T-helper 1 cell (primary cell): ENCODE measurements around the gene ADARB2.
"Not testable (repeated sequence)": the region's sequence is repeated elsewhere in the genome, so short reads cannot be mapped to it uniquely, and the experiment has no call there.

Source experiments
- DNase-seq, 5 donors: peaks; one replicate each; pipeline ENCODE4 v3.0.0-alpha.2; 2012 to 2020

ADARB2 gene

GRCh38 chr10:1335642-1336041, 401.7 kb downstream of the ADARB2 start:
- no peak for DNase-seq

- no peak for DNase-seq
These were observed 403.3 kb downstream of the ADARB2 start for GRCh38 chr10:1333981-1334380.

- no peak for DNase-seq
These were observed 405.8 kb downstream of the ADARB2 start for GRCh38 chr10:1331560-1331959.

GRCh38 chr10:1329622-1330021, 407.7 kb downstream of the ADARB2 start:
- no peak for DNase-seq

- no peak for DNase-seq
These were observed 408.2 kb downstream of the ADARB2 start for GRCh38 chr10:1328981-1329614.

- DNase-seq: no peak
These were observed 409.0 kb downstream of the ADARB2 start for GRCh38 chr10:1328161-1328823.

- DNase-seq: no peak
These were observed 409.6 kb downstream of the ADARB2 start for GRCh38 chr10:1327759-1328158.

- DNase-seq: not testable (repeated sequence)
These were observed 410.8 kb downstream of the ADARB2 start for GRCh38 chr10:1326514-1326913.

GRCh38 chr10:1324903-1325302, 412.4 kb downstream of the ADARB2 start:
- DNase-seq: no peak

- peak in 1 of 5 donors; percentile 48 for DNase-seq
These were observed 413.4 kb downstream of the ADARB2 start for GRCh38 chr10:1323951-1324350.

- peak in 1 of 5 donors; percentile 3 for DNase-seq
These were observed 416.5 kb downstream of the ADARB2 start for GRCh38 chr10:1320739-1321320.

- no peak for DNase-seq
These were observed 420.5 kb downstream of the ADARB2 start for GRCh38 chr10:1316809-1317143.

- no peak for DNase-seq
These were observed 421.1 kb downstream of the ADARB2 start for GRCh38 chr10:1316121-1316808.

- DNase-seq: no peak
These were observed 422.1 kb downstream of the ADARB2 start for GRCh38 chr10:1315178-1315577.

GRCh38 chr10:1311726-1312125, 425.6 kb downstream of the ADARB2 start:
- no peak for DNase-seq

GRCh38 chr10:1310271-1310789, 427.0 kb downstream of the ADARB2 start:
- no peak for DNase-seq

GRCh38 chr10:1309617-1310270, 427.6 kb downstream of the ADARB2 start:
- no peak for DNase-seq

- no peak for DNase-seq
These were observed 428.2 kb downstream of the ADARB2 start for GRCh38 chr10:1308962-1309616.

GRCh38 chr10:1308173-1308961, 429.0 kb downstream of the ADARB2 start:
- DNase-seq: no peak

- no peak for DNase-seq
These were observed 436.2 kb downstream of the ADARB2 start for GRCh38 chr10:1301143-1301542.

GRCh38 chr10:1300218-1300617, 437.1 kb downstream of the ADARB2 start:
- no peak for DNase-seq
